Fibroblast of peridontal ligament (primary cell): ENCODE results near the gene SLC16A10.
"Not testable (repeated sequence)": the region's sequence is repeated elsewhere in the genome, so short reads cannot be mapped to it uniquely, and the experiment has no call there.

ENCODE experiments used
- DNase-seq: peaks from one replicate; pipeline ENCODE4 v3.0.0-alpha.2; 2010; ENCODE audit errors: extremely low read depth

Gene SLC16A10

GRCh38 chr6:111219785-111220184 lies 132.5 kb downstream of the SLC16A10 start:
- no peak for DNase-seq

- DNase-seq: no peak
Observed at GRCh38 chr6:111220383-111221031, 133.2 kb downstream of the SLC16A10 start.

DNA sequence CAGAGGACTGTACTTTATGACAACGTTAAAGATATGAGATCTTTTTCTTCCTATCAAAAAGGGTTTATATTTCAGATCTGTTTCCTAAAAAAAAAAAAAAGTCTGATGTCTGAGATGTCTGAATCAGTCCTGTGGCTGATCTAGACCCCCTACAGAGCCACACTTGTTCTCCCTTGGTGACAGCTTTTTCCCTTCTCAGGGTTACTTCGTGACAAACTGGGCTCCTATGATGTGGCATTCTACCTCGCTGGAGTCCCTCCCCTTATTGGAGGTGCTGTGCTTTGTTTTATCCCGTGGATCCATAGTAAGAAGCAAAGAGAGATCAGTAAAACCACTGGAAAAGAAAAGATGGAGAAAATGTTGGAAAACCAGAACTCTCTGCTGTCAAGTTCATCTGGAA lies 134.5 kb downstream of the SLC16A10 start:
- no peak for DNase-seq

DNA sequence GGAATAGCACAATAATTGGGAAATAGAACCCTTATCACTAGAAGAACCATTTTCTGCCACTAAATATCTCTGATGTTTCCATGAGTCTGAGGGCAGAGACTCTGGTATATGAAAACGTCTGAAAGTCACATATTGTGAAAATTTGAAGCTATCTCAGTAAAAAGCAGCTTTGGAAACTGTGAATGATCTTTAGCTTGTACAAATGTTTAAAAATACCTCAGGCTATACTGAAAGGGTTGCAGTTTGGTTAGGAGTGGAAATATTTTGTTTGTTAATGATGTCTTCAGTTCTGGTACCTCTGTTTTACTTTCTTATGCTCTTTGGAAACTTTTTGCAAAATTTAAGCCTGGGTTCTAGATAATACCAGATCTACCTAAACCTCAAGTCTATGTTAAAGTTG lies 135.0 kb downstream of the SLC16A10 start:
- DNase-seq: no peak

DNA sequence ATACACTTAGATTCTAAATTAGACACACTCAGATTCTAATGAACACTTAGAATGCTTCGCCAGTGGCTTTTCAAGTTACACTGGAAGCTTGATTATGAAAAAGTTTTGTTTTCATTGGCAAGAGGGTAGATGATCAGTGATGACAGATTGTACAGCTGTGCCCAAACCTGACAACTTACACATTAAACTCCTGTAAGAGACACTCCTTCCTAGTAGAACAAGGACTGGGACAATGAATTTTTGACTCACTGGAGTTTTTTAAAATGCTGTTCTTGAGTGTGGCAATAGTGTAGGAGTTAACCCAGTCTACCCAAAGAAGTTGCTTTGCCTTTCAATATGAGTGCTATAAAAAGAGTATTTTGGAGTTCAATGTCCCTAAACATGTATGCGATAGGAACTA lies 140.8 kb downstream of the SLC16A10 start:
- DNase-seq: peak; percentile 25

GRCh38 chr6:111230351-111231089 lies 143.2 kb downstream of the SLC16A10 start:
- peak; percentile 88 for DNase-seq

GRCh38 chr6:111231090-111231459 lies 143.8 kb downstream of the SLC16A10 start:
- peak; percentile 33 for DNase-seq

DNA sequence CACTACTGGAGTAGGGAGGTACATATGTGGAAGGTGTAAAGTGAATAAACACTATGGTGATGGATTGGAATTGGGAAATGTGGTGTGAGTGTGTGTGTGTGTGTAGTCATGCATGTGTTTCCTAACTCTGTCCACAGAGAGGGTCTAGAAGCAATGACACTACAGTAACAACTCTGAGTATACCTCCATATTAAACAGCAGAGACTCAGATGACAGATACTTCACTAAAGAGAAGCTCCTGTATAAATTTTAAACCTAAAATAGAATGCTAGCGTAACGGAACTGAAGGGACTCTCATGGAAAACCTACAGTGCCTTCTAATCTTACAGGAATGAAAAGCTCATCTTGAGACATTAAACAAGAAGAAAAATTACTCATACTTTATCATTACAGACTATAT lies 150.5 kb downstream of the SLC16A10 start:
- DNase-seq: no peak

GRCh38 chr6:111238464-111239119 lies 151.3 kb downstream of the SLC16A10 start:
- DNase-seq: peak; percentile 21

- no peak for DNase-seq
Observed at GRCh38 chr6:111239461-111239860, 152.2 kb downstream of the SLC16A10 start.

GRCh38 chr6:111242452-111242851 lies 155.1 kb downstream of the SLC16A10 start:
- DNase-seq: peak; percentile 51

DNA sequence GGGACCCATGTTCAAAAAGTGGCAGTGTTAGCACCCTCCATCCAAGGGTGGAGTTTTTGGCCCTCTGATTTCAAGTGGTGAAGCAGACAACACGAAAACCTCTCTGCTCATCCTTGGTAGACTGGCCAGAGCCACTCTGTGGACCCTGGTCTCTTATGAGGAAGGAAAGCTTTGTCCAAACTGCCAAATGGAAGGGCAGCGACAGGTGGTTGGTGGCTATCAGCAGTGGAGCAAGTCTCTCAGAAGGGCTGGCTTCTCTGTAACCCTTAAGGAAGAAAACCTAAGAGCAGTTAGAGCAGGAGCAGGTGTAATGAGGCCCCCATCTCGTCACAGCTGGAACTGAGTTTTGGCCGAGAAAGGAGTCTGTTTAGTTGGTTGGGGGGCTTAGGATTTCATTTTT lies 155.8 kb downstream of the SLC16A10 start:
- DNase-seq: no peak

DNA sequence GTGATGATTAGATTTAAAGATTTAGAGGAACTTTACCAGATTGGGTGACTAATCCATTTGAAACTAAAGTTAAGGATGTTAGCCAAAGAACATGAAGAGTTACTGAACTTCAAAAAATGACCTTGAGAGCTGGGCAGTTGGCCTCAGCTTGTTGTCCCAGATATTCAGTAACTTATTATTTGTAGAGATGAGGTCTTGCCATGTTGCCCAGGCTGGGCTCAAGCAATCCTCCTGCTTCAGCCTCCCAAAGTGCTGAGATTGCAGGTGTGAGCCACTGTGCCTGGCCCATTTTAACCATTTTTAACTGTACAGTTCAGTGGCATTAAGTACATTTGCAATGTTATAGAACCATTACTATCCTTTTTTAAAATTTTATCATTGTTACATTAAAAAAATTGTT lies 161.5 kb downstream of the SLC16A10 start:
- DNase-seq: no peak

- no peak for DNase-seq
Observed at GRCh38 chr6:111250791-111251354, 163.6 kb downstream of the SLC16A10 start.

GRCh38 chr6:111252726-111253125 lies 165.4 kb downstream of the SLC16A10 start:
- no peak for DNase-seq

- no peak for DNase-seq
Observed at GRCh38 chr6:111254004-111254778, 166.9 kb downstream of the SLC16A10 start.

- no peak for DNase-seq
Observed at GRCh38 chr6:111254779-111255166, 167.5 kb downstream of the SLC16A10 start.

DNA sequence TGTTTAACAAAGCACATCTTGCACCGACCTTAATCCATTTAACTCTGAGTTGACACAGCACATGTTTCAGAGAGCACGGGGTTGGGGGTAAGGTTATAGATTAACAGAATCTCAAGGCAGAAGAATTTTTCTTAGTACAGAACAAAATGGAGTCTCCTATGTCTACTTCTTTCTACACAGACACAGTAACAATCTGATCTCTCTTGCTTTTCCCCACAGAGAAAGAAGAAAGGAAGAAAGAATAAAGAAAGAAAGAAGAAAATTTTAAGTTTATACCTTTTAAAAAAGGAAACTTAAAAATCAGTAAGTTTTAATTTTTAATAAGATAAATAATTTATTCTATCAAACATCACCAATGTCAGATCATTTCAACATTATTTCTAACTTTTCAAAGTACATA lies 168.5 kb downstream of the SLC16A10 start:
- DNase-seq: not testable (repeated sequence)

GRCh38 chr6:111256646-111257045 lies 169.3 kb downstream of the SLC16A10 start:
- peak; percentile 49 for DNase-seq

- DNase-seq: no peak
Observed at GRCh38 chr6:111258010-111258409, 170.7 kb downstream of the SLC16A10 start.

DNA sequence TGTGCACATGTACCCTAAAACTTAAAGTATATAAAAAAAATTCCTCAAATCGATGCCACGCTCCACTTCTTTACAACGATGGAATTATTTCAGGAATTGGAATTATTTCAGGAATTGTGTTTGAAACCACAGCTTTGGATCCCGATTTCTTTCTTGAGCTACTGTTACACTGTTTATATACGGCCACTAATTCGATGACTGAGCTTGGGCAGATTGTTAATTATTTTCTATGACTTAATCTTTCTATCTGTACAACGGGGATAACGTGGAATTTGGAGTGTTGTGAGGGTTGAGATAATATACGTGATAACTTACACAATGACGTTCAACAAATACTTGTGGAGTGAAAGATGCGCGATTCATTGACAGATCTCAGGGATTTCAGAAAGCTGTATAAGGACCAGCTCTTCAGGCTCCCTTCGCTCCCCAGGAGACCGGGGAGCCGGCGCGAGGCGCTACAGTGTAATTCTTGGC lies 171.3 kb downstream of the SLC16A10 start:
- peak; percentile 78 for DNase-seq
